Mononuclear cell (primary cell): ENCODE measurements around the gene RNF168. TPM values are rescaled to one million over a fixed set of nuclear protein-coding genes. Genes with fewer than 3 reads are reported as not detected.
"Not testable (repeated sequence)": the region's sequence is repeated elsewhere in the genome, so short reads cannot be mapped to it uniquely, and the experiment has no call there.

Experiments used
- H3K27me3 ChIP-seq: 2 replicates; pipeline ENCODE4 v1.6.0; 2011; ENCODE audit warnings: low read length, control low read depth; ENCODE audit not compliant: insufficient read depth
- H3K4me1 ChIP-seq: 2 replicates; pipeline ENCODE4 v1.5.1; 2011; ENCODE audit warnings: mild to moderate bottlenecking, low read length, control low read depth; ENCODE audit not compliant: insufficient read depth
- H3K4me3 ChIP-seq: 2 replicates; pipeline ENCODE4 v1.5.1; 2011; ENCODE audit warnings: mild to moderate bottlenecking, low read length, moderate library complexity
- H3K9me3 ChIP-seq: 2 replicates; pipeline ENCODE4 v1.5.1; 2011; ENCODE audit warnings: low read depth, mild to moderate bottlenecking, control low read depth, low read length
- total RNA-seq: library from RNA; depleted of rRNA; stranded (reverse); fragments of >200 nt; gene quantifications from one replicate; pipeline ENCODE4 v1.2.3, GENCODE V29; 2012

The RNF168 gene
- total RNA-seq, 1 donor: 25.9 TPM

DNA sequence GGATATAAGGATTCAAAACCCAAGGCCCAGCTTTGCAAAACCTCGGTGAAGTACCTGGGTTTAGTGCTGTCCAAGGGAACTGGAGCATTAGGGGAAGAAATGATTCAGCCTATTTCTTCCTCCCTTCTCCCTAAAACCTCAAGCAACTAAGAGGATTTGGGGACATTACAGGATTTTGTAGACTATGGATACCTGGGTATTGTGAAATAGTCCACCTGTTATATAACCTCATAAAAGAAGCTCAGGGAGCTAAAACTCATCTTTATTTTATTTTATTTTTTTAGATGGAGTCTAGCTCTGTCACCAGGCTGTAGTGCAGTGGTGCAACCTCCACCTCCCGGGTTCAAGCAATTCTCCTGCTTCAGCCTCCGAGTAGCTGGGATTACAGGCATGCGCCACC is 20.3 kb upstream of the RNF168 start:
- Histone ChIP-seq H3K9me3 (peaks cover 23% of the 10 kb centered on the region), H3K4me3 (no peak overlapping the region), H3K4me1 (peaks cover 5% of the 10 kb centered on the region), H3K27me3 (no peaks in the 10 kb centered on the region)

DNA sequence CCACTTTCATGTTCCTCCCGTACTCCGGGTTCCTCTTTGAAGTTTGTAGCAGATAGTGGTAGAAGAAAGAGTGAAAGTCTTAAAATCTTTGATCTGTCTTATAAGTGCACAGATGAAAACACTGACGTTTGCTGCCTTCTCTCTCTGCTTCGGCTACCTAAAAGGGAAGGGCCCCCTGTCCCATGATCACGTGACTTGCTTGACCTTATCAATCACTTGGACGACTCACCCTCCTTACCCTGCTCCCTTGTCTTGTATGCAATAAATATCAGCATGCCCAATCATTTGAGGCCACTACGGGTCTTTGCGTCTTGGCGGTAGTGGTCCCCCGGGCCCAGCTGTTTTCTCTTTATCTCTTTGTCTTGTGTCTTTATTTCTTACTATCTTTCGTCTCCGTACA is 17.7 kb upstream of the RNF168 start:
- H3K4me3 ChIP-seq, H3K4me1 ChIP-seq, H3K27me3 ChIP-seq: not testable (repeated sequence)
- peaks cover 34% of the 10 kb centered on the region for H3K9me3 ChIP-seq

DNA sequence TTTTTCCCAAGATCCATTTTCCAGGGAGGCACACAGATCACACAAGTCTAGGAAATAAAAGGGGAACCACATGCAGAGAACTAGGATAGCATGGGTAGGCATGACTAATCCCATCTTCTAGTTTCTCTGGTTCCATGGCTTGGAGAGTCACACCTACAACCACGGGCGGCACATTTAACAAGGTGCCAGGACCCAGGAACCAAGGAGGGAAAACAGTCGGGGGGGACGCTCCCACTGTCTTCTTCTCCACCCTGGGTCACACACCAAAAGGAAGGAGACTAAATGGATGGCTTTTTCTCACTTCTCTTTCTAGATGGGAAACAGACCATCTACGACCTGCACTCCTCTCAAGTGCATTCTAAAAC is 16.1 kb upstream of the RNF168 start:
- Histone ChIP-seq H3K4me1 (no peaks in the 10 kb centered on the region), H3K4me3 (no peak overlapping the region), H3K27me3 (peaks cover 2% of the 10 kb centered on the region), H3K9me3 (peaks cover 34% of the 10 kb centered on the region)

DNA sequence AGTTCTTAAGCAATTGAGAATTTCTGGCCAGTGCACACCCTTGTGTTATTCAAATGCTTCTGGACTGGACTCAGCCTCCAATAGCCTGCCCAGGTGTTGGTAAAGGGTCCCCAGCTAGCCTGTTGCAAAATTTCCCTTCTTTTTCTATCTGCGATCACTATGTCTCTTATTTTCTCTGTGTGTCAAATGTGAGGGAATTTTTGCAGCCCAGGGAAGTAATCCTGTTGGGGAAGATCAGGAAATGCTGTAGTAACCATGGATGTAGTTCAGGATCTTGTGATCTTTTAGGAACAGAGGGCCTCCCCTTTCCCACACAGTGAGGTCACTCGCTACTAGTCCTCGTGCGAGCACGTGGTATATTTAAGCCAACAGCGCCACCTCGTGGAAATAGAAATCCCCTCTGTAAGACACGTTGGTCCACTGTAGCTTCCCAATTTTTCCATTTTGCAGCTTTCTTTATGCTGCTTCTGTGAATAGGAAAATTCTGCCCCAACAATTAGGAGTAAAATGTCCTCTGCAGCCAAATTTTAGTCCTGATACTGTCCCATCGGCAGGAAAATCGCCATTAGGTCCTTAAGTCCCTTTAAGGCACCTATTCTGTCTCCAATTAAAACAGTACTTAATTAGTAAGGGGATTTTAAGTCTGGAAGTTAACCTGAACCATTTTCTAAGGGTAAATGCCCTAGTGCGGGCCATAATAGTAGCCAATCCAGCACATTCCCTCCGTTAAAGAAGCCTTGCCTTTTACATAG is 15.6 kb upstream of the RNF168 start:
- H3K27me3 ChIP-seq: peaks cover 2% of the 10 kb centered on the region
- H3K9me3 ChIP-seq: peaks cover 34% of the 10 kb centered on the region
- H3K4me1 ChIP-seq: no peaks in the 10 kb centered on the region
- no peak overlapping the region for H3K4me3 ChIP-seq

DNA sequence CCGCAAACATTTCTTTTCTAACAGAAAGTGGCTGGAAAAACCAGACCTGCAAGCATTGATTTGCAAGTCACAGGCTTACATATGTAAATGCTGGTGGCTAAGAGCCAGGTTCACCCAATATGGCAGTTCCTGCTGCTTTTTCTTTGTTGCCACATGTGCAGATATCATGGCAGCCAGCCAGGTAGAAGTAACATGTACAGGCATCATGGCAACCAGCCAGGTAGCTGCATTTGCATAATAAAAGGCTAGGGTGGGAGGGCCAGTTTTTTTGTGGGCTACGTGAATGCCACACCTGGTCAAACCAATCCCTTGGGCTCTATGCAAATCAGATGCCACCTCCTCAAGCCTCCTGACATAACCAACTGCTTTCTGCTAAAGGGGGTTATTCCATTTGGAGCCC is 14.4 kb upstream of the RNF168 start:
- Histone ChIP-seq H3K27me3 (peaks cover 2% of the 10 kb centered on the region), H3K9me3 (peaks cover 34% of the 10 kb centered on the region), H3K4me3 (no peak overlapping the region), H3K4me1 (no peaks in the 10 kb centered on the region)

DNA sequence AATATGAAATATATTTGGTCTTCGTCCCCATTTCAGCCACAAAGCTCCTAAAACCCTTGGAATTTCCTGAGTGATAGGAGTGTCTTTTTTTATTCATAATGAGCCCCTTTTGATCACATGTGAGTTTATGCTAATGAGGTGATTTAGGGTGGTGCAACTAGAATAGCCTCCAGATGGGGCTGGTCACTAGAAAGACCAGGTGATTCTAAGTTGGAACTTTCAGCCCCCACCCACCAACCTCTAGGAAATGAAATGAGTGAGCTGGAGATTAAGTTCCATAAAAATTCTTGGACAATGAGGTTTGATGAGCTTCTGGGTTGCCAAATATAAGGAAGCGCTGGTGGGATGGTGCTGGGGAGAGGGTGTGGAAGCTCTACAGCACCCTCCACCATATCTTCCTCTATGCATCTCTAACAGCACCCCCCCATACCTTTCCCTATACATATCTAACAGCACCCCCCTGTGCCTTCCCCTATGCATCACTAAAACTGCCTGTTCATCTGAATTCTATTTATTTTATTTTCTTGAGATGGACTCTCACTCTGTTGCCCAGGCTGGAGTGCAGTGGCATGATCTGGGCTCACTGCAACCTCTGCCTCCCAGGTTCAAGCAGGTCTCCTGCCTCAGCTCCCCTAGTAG is 13.7 kb upstream of the RNF168 start:
- Histone ChIP-seq H3K4me3 (no peak overlapping the region), H3K27me3 (peaks cover 2% of the 10 kb centered on the region), H3K4me1 (no peaks in the 10 kb centered on the region), H3K9me3 (peaks cover 34% of the 10 kb centered on the region)

DNA sequence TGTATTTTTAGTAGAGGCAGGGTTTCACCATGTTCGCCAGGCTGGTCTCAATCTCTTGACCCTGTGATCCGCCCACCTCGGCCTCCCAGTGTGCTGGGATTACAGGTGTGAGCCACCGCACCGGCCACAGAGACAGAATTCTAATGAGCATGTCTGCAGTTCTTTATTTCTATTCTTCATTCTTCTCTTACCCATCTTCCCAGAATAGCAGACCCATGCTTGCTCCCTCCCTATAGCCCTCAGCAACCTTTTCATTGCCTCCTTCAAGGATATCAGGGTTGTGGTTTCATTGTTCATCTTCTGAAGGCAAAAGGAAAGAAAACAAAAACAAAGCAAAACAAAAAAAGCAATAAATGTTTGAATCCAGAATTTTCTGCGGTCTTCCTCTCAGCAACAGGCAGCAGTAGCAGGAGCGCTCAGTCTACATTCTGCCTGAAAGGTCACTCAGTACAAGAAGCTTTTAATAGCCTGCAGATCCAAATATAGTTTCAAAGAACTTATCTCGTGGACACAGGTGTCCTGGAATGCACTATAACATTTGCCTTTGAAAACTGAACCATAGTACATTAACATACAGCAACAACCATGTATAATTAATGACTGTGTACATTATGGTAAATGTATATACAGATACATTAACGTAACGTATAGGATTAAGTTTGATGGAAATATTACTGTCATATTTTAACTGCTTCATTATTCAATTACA is 11.5 kb upstream of the RNF168 start, which contains the start of gene SMCO1:
TSS of gene SMCO1 (minus strand) at position 434 of the 709 bp plus-strand sequence. CDS start at position 297, 137 bp downstream.
- no peak within 1 kb of the TSS for H3K4me3 ChIP-seq
- H3K9me3 ChIP-seq: peaks cover 23% of the 10 kb centered on the region
- H3K4me1 ChIP-seq: no peaks in the 10 kb centered on the region
- peaks cover 2% of the 10 kb centered on the region for H3K27me3 ChIP-seq

DNA sequence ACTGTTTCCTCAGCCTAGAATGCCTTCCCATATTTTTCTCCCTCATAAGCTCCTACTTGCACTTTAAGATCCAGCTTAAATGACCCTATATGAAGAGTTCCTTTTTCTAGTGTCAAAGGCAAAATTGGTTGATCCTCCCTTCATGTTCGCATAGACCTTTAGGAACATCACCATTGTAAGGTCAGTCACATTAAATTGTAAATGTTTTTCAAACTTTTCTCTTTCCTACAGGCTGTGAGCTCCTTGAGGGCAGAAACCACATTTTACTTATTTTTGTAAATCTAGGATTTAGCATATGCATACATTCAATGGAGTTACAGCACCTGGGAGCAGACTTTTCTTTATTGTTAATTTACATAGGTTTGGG is 10.8 kb upstream of the RNF168 start:
- Histone ChIP-seq H3K4me3 (no peak overlapping the region), H3K9me3 (peaks cover 16% of the 10 kb centered on the region), H3K27me3 (peaks cover 2% of the 10 kb centered on the region), H3K4me1 (no peaks in the 10 kb centered on the region)

DNA sequence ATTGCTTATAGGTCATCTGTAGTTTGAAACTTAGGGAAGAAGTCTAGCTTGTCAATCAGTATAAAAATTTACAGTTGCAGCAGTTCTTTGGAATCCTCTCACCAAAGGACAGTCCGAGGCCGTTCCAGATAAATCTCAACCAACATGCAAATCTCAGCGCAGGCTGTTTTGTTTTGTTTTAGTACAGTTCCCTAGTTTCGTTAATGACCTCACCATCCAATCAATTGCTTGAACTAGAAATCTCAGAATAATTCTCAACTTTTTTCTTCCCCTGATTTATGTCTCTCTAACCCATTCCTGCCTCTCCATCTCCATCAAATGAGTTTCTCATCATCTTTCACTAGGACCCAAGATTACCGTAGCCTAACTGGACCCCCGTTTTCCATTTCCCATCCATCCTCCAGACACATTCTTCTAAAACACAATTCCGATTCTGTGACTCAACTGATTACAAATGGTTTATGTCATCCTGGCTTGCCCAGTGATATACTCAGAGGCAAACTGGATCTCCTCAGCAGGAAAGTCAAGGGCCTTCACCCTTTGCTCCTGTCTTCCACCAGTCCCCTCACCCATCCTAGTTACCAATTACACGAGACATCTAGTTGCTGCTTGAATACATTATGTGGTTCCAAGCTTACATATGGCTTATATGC is 10.3 kb upstream of the RNF168 start:
- Histone ChIP-seq H3K9me3 (peaks cover 11% of the 10 kb centered on the region), H3K4me3 (no peak overlapping the region), H3K27me3 (peaks cover 2% of the 10 kb centered on the region)

DNA sequence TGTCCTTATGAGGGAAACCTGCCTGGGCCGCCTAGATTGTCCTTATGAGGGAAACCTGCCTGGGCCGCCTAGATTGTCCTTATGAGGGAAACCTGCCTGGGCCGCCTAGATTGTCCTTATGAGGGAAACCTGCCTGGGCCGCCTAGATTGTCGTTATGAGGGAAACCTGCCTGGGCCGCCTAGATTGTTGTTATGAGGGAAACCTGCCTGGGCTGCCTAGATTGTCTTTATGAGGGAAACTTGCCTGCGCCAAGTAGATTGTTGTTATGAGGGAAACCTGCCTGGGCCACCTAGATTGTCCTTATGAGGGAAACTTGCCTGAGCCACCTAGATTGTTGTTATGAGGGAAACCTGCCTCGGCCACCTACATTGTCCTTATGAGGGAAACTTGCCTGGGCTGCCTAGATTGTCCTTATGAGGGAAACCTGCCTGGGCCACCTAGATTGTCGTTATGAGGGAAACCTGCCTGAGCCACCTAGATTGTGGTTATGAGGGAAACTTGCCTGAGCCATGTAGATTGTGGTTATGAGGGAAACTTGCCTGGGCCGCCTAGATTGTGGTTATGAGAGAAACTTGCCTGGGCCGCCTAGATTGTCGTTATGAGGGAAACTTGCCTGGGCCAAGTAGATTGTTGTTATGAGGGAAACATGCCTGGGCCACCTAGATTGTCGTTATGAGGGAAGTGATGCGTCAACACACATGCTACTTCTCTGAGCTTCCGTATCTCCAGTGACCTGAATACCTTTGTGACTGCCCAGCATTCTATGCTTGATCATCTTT is 8.3 kb upstream of the RNF168 start:
- H3K4me1 ChIP-seq, H3K4me3 ChIP-seq, H3K27me3 ChIP-seq, H3K9me3 ChIP-seq: not testable (repeated sequence)

More for the DNA sequence above, 10.3 kb upstream of the RNF168 start:
- H3K4me1 ChIP-seq: no peaks in the 10 kb centered on the region

DNA sequence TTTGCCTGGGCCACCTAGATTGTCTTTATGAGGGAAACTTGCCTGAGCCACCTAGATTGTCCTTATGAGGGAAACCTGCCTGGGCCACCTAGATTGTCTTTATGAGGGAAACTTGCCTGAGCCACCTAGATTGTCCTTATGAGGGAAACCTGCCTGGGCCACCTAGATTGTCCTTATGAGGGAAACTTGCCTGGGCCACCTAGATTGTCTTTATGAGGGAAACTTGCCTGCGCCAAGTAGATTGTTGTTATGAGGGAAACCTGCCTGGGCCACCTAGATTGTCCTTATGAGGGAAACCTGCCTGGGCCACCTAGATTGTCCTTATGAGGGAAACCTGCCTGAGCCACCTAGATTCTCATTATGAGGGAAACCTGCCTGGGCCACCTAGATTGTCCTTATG is 7.5 kb upstream of the RNF168 start:
- H3K4me1 ChIP-seq, H3K27me3 ChIP-seq, H3K9me3 ChIP-seq, H3K4me3 ChIP-seq: not testable (repeated sequence)

DNA sequence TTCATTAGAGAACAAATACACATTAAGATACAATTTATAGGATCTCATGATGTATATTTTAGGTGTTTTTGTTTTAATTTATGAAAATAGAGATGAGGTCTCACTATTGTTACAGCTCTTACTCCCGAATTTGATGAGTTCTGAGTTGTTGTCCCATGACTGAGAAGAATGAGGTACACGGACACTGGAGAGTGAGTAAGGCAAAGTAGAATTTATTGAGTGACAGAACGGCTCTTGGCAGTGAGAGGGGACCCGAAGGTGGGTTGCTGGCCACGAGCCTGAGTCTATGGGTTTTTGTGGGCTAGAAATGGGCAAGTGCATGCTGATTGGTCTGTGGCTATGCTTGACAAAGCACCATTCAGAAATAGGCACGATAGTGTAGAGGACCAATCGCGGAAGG is 3.1 kb upstream of the RNF168 start:
- no peaks in the 10 kb centered on the region for H3K9me3 ChIP-seq
- H3K4me3 ChIP-seq: no peak overlapping the region
- peaks cover 9% of the 10 kb centered on the region for H3K4me1 ChIP-seq
- H3K27me3 ChIP-seq: no peaks in the 10 kb centered on the region

DNA sequence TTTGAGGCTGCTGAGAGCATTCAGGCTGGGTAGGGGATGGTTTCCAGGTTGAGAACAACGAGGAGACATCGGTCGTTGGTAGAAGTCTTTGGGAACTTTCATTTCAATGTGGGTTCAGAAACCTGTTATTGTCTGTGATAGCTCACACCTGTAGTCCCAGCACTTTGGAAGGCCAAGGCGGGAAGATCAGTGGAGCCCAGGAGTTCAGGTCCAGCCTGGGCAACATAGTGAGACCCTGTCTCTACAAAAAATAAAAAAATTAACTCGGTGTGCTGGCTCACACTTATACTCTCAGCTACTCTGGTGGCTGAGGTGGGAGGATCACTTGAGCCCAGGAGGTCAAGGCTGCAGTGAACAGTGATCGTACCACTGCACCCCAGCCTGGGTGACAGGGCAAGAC is 988 bp upstream of the RNF168 start:
- Histone ChIP-seq H3K27me3 (no peaks in the 10 kb centered on the region), H3K4me1 (peaks cover 29% of the 10 kb centered on the region), H3K9me3 (no peaks in the 10 kb centered on the region), H3K4me3 (no peak overlapping the region)

DNA sequence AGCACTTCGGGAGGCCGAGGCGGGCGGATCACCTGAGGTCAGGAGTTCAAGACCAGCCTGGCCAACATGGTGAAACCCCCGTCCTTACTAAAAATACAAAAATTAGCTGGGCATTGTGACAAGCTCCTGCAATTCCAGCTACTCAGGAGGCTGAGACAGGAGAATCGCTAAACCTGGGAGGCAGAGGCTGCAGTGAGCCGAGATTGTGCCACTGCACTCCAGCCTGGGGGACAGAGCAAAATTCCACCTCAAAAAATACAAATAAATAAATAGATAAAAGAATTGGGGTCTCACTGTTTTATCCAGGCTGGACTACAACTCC is 470 bp upstream of the RNF168 start:
- H3K4me1 ChIP-seq: peaks cover 35% of the 10 kb centered on the region
- peak overlapping the region; percentile 98 for H3K4me3 ChIP-seq
- H3K27me3 ChIP-seq, H3K9me3 ChIP-seq: not testable (repeated sequence)

DNA sequence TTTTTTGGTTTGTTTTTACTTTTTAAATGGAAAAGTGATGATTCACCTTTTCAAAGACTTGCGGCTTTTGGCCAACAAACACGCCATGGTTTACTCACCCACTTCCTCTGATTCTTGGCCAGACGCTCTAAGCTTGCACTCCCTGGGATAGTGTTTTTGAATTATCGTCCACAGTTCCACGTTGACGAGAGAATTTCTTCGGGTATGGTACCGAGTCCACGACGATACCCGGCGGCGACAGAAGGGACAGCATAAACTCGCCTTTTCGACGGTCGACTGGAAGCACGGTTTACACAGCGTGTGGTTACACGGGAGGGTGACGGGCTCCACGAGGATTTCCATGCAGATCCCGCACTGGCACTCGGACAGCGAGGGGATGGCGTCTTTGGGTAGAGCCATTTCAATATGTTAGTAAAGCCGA is 783 bp downstream of the RNF168 start:
- peaks cover 36% of the 10 kb centered on the region for H3K4me1 ChIP-seq
- H3K9me3 ChIP-seq: no peaks in the 10 kb centered on the region
- no peaks in the 10 kb centered on the region for H3K27me3 ChIP-seq
- H3K4me3 ChIP-seq: peak overlapping the region; percentile 98
